Spleen (tissue), 11 donors: ENCODE measurements around the gene PDZD2. TPM values are rescaled to one million over a fixed set of nuclear protein-coding genes. Genes with fewer than 3 reads are reported as not detected.
"Not testable (repeated sequence)": the region's sequence is repeated elsewhere in the genome, so short reads cannot be mapped to it uniquely, and the experiment has no call there.

Source experiments
- DNase-seq: peaks from one replicate; pipeline ENCODE4 v3.0.0-alpha.2; 2020
- H3K27ac ChIP-seq, 8 donors: fragments of 200-600 bp; sonication (generic) in 7 of 8; 1 replicate in 4 of 8; 2 replicates in 4 of 8; pipeline versions ENCODE4 v1.5.0 to v1.8.0; 2016 to 2021; ENCODE audit warnings: inconsistent platforms in 4 of 8, mild to moderate bottlenecking in 4 of 8, moderate library complexity in 1 of 8
- H3K27me3 ChIP-seq, 7 donors: fragments of 200-600 bp; sonication (generic) in 6 of 7; replicated peaks in 1 of 7; 1 replicate in 4 of 7; 2 replicates in 3 of 7; pipeline versions ENCODE4 v1.5.0 to v1.8.0; 2016 to 2021; ENCODE audit warnings: inconsistent platforms in 3 of 7, mild to moderate bottlenecking in 1 of 7
- H3K36me3 ChIP-seq, 6 donors: fragments of 200-600 bp; sonication (generic) in 5 of 6; 1 replicate in 4 of 6; 2 replicates in 2 of 6; pipeline versions ENCODE4 v1.5.0 to v1.8.0; 2016 to 2021; ENCODE audit warnings: inconsistent platforms in 2 of 6
- H3K4me1 ChIP-seq, 6 donors: fragments of 200-600 bp; sonication (generic) in 5 of 6; 1 replicate in 3 of 6; 2 replicates in 3 of 6; pipeline versions ENCODE4 v1.5.0 to v1.8.0; 2016 to 2021; ENCODE audit warnings: inconsistent platforms in 3 of 6
- H3K4me3 ChIP-seq, 8 donors: fragments of 200-600 bp; sonication (generic) in 7 of 8; 1 replicate in 4 of 8; 2 replicates in 4 of 8; pipeline versions ENCODE4 v1.5.0 to v1.8.0; 2016 to 2021; ENCODE audit warnings: inconsistent platforms in 4 of 8, mild to moderate bottlenecking in 4 of 8, moderate library complexity in 2 of 8
- H3K9me3 ChIP-seq, 8 donors: fragments of 200-600 bp; sonication (generic) in 7 of 8; 1 replicate in 4 of 8; 2 replicates in 4 of 8; pipeline versions ENCODE4 v1.5.0 to v1.8.0; 2016 to 2021; ENCODE audit warnings: inconsistent platforms in 4 of 8
- POLR2A ChIP-seq, 3 donors: fragments of 450-650 bp; IDR thresholded peaks; one replicate each; pipeline ENCODE4 v1.5.1; 2017; ENCODE audit warnings: antibody characterized with exemption in 3 of 3, mild to moderate bottlenecking in 1 of 3
- POLR2AphosphoS5 ChIP-seq, 3 donors: sonication (generic); formaldehyde crosslinking; IDR thresholded peaks; one replicate each; pipeline ENCODE4 v1.5.1; 2017; ENCODE audit warnings: antibody characterized with exemption in 3 of 3
- WGBS, 5 donors: extraction: QIAGEN DNeasy Blood & Tissue Kit in 3 of 5; methylation state at CpG; one replicate each; pipeline versions ENCODE4 v1.1.5 to v1.1.7; 2013 to 2018; 5-methylcytosine and 5-hydroxymethylcytosine counted together
- intact Hi-C: fragments of 100-400 bp; cut with DNase I; formaldehyde crosslinking; loops from one replicate; pipeline ENCODE4 v1.15.0; 2023; ENCODE audit warnings: low total_unique reads
- polyA plus RNA-seq, 3 donors: library from polyadenylated mRNA; stranded (reverse); fragments of 200-250 nt; gene quantifications; one replicate each; pipeline ENCODE4 v1.2.1, GENCODE V29; 2013
- total RNA-seq, 7 donors: library from RNA; depleted of rRNA in 3 of 7; stranded (reverse); fragments of >200 nt in 3 of 7; fragmentation: NEBNext Ultra II Directional in 4 of 7; extraction: Animal tissue kit (Norgen Biotek cat#: 25700) in 4 of 7; gene quantifications; one replicate each; pipeline versions ENCODE4 v1.1.0 to v1.2.1, GENCODE V29; 2016 to 2021
- TF ChIP-seq, protein P1 (sequence below), 11 experiments: fragments of 200-600 bp in 7 of 11; fragments of 450-650 bp in 4 of 11; sonication (generic) in 4 of 11; IDR thresholded peaks in 8 of 11; conservative IDR thresholded peaks in 3 of 11; 1 replicate in 7 of 11; 2 replicates in 4 of 11; pipeline versions ENCODE4 v1.4.0 to v1.8.0; 2016 to 2021; ENCODE audit warnings: antibody characterized with exemption in 11 of 11, inconsistent platforms in 4 of 11, mild to moderate bottlenecking in 1 of 11
- donor health status: healthy with polysubstance abuse.
- donor health status: DM: no; HTN: no; CAD: no; lungs with moderate emphysema.
- donor health status: DM: no; HTN: no; CAD: no.
- donor health status: Bipolar disorder and iron deficiency.
- donor health status: healthy.
- donor health status: DM: no; HTN: no; CAD: no.
- donor health status: DM: yes; HTN: yes; CAD: no.

PDZD2 gene
- total and polyA plus RNA-seq, 10 donors = 0.09 to 4.7 (median 2.4) TPM

DNA sequence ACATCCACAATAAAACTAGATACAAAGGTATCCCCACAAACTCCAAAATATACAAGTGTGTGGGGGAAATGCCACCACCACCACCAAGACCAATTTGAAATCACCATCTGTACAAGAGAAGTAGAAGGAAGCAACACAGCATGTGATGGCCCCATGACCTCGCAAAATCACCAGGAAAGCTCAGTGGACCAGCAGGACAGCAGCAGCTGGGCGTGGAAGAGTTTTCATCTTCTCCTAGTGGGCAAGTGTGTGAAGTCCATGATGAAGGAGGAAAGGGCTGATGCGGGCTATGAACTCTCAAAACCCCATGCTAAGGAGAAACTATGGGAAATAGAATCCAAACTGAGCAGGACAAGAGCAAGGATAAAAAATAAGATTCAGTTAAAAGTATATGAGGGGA lies 477.1 kb downstream of the PDZD2 start:
- Histone ChIP-seq H3K9me3 (no peaks in the 10 kb centered on the region), H3K36me3 (peaks cover 0 to 99% (median 38%) of the 10 kb centered on the region in 6 donors), H3K4me1 (no peaks in the 10 kb centered on the region), H3K27ac (no peak overlapping the region), H3K27me3 (no peaks in the 10 kb centered on the region), H3K4me3 (no peak overlapping the region)
- no peak for DNase-seq
- WGBS, 5 donors = 87 to 93% (median 88%) methylated on average over 3 of the region's 3 CpGs
- TF ChIP-seq, protein P1, sequence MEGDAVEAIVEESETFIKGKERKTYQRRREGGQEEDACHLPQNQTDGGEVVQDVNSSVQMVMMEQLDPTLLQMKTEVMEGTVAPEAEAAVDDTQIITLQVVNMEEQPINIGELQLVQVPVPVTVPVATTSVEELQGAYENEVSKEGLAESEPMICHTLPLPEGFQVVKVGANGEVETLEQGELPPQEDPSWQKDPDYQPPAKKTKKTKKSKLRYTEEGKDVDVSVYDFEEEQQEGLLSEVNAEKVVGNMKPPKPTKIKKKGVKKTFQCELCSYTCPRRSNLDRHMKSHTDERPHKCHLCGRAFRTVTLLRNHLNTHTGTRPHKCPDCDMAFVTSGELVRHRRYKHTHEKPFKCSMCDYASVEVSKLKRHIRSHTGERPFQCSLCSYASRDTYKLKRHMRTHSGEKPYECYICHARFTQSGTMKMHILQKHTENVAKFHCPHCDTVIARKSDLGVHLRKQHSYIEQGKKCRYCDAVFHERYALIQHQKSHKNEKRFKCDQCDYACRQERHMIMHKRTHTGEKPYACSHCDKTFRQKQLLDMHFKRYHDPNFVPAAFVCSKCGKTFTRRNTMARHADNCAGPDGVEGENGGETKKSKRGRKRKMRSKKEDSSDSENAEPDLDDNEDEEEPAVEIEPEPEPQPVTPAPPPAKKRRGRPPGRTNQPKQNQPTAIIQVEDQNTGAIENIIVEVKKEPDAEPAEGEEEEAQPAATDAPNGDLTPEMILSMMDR (IDR thresholded peaks at IDR 0.05 in 8 of 11, conservative IDR thresholded peaks at IDR 0.05 in 3 of 11) = no peak
- TF ChIP-seq POLR2A (IDR thresholded peaks at IDR 0.05) = no peak
- intact Hi-C loops = no loop called here

DNA sequence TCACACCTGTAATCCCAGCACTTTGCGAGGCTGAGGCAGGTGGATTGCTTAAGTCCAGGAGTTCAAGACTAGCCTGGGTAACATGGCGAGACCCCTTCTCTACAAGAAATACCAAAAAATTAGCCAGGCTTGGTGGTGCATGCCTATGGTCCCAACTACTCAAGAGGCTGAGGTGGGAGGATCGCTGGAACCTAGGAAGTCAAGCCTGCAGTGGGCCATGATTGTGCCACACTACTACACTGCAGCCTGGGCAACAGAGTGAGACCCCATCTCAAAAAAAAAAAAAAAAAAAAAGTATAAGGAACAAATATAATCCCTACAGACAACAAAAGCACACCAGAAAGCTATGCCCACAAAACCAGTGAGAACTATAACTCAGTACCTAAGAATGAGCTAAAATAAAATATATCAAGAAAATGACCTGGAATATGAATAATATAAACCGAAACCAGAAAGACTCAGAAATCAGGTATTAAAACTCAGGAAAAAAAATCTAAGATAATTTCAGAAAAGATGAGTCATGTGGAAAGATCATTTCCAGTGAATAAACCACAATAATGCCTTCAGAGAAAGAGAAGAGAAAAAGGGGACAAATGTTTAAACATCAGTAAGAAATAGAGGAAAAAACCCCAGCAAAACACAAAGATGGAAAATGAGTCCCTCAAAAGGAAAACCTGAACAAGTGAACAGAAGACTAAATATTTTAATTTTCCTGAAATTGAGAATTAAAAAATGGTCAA lies 477.8 kb downstream of the PDZD2 start:
- Histone ChIP-seq H3K27me3 (no peaks in the 10 kb centered on the region), H3K27ac (no peak overlapping the region), H3K4me1 (no peaks in the 10 kb centered on the region), H3K36me3 (peaks cover 0 to 99% (median 35%) of the 10 kb centered on the region in 6 donors), H3K4me3 (no peak overlapping the region), H3K9me3 (no peaks in the 10 kb centered on the region)
- 89 to 97% (median 93%) methylated on average over 4 of the region's 4 CpGs for WGBS, 5 donors
- intact Hi-C loops = no loop called here
- TF ChIP-seq POLR2AphosphoS5 (IDR thresholded peaks at IDR 0.05) (no peak), POLR2A (IDR thresholded peaks at IDR 0.05) (no peak)
- no peak for DNase-seq

DNA sequence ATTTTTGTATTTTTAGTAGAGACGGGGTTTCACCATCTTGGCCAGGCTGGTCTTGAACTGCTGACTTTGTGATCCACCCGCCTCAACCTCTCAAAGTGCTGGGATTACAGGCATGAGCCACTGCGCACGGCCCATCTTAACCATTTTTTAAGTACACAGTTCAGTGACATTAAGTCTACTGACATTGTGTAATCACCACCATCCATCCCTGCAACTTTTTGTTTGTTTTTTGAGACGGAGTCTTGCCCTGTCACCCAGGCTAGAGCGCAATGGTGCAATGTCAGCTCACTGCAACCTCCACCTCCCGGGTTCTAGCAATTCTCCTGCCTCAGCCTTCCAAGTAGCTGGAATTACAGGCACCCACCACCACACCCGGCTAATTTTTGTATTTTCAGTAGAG lies 480.0 kb downstream of the PDZD2 start:
- peaks cover 0 to 90% (median 25%) of the 10 kb centered on the region in 6 donors for H3K36me3 ChIP-seq
- WGBS, 5 donors = 93 to 99% (median 95%) methylated on average over 8 of the region's 8 CpGs
- H3K27me3 ChIP-seq, intact Hi-C loops, H3K9me3 ChIP-seq, H3K4me3 ChIP-seq, DNase-seq, H3K27ac ChIP-seq: not testable (repeated sequence)
- peaks cover 7 to 11% (median 9%) of the 10 kb centered on the region in 6 donors for H3K4me1 ChIP-seq

DNA sequence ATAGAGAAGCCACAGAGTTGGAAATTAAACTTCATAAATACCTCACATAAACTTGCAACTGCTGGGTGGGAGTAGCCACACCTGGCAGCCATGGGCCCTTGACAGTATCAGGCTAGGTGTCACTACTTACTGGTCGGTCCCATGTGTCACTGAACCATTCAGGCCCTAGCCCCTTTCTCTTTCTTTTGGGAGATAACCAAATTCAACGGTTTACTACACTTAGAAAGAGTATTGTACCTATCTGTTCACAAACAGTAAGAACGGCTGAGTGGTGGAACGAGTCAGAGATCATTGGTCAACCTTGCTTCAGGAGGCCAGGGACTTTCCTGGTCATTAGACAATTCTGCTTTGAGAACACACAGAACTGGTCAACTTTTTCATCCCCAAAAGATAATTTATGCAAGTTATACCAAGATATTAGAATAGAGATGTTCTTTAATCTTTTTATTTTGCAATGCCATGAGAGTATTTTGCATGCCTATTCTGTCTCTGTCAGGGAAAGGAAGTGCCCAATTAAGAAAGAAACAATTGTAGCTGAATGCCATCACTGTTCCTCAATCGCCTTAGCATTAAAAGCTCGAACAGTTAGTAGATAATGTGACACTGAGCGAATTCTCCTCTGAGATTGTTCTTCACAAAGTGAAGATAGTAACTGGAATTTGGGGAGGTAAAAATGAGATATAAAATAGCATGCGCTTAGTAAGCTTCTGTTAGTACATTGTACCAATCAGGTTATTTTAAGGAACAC lies 484.3 kb downstream of the PDZD2 start:
- Histone ChIP-seq H3K27me3 (no peaks in the 10 kb centered on the region), H3K27ac (peak overlapping the region in 2 of 8 donors; percentile 16 to 19), H3K36me3 (peaks cover 0 to 93% (median 35%) of the 10 kb centered on the region in 6 donors), H3K4me1 (peaks cover 7 to 48% (median 25%) of the 10 kb centered on the region in 6 donors), H3K4me3 (no peak overlapping the region), H3K9me3 (no peaks in the 10 kb centered on the region)
- WGBS, 5 donors = 73 to 83% (median 77%) methylated on average over 8 of the region's 8 CpGs
- TF ChIP-seq, protein P1 (IDR thresholded peaks at IDR 0.05 in 8 of 11, conservative IDR thresholded peaks at IDR 0.05 in 3 of 11) = no peak
- no peak for TF ChIP-seq POLR2AphosphoS5 (IDR thresholded peaks at IDR 0.05)
- TF ChIP-seq POLR2A (IDR thresholded peaks at IDR 0.05) = no peak
- no peak for DNase-seq
- intact Hi-C loops = no loop called here
